HEK293T (cell line): Measurements from ENCODE around the gene FCHSD1.

ENCODE experiments used
- CTCF ChIA-PET: fragments of 350-600 bp; formaldehyde crosslinking; extraction: SDS; loops from one replicate; lab custom pipeline; 2021; ENCODE audit warnings: antibody characterized with exemption, inconsistent platforms; lab: Yijun Ruan, JAX
- POLR2A ChIA-PET: fragments of 350-600 bp; formaldehyde crosslinking; extraction: SDS; loops from one replicate; lab custom pipeline; 2020; ENCODE audit warnings: antibody characterized with exemption, inconsistent platforms; lab: Yijun Ruan, JAX
- DNase-seq: peaks from one replicate; pipeline ENCODE4 v3.0.0; 2012; ENCODE audit warnings: mixed read lengths; ENCODE audit errors: extremely low spot score
- ARNT ChIP-seq: fragments of 450-650 bp; IDR thresholded peaks from 2 replicates; pipeline ENCODE4 v1.6.1; 2017; ENCODE audit warnings: mild to moderate bottlenecking
- BHLHE40 ChIP-seq: fragments of 450-650 bp; IDR thresholded peaks from 2 replicates; pipeline ENCODE4 v1.6.1; 2016; ENCODE audit warnings: mild to moderate bottlenecking, moderate library complexity, borderline replicate concordance
- CTBP1 ChIP-seq: fragments of 450-650 bp; IDR thresholded peaks from 2 replicates; pipeline ENCODE4 v1.6.1; 2016; ENCODE audit warnings: borderline replicate concordance
- ELF4 ChIP-seq: fragments of 450-650 bp; IDR thresholded peaks from 2 replicates; pipeline ENCODE4 v1.6.1; 2017; ENCODE audit warnings: antibody characterized with exemption
- FOXA1 ChIP-seq: fragments of 450-650 bp; IDR thresholded peaks from 2 replicates; pipeline ENCODE4 v1.6.1; 2016; ENCODE audit warnings: mild to moderate bottlenecking
- FOXK2 ChIP-seq: fragments of 450-650 bp; IDR thresholded peaks from 2 replicates; pipeline ENCODE4 v1.6.1; 2016; ENCODE audit warnings: mild to moderate bottlenecking
- HDGF ChIP-seq: fragments of 450-650 bp; IDR thresholded peaks from 2 replicates; pipeline ENCODE4 v1.6.1; 2017; ENCODE audit warnings: antibody characterized with exemption, borderline replicate concordance
- L3MBTL2 ChIP-seq: fragments of 450-650 bp; conservative IDR thresholded peaks from 2 replicates; pipeline ENCODE4 v1.6.1; 2016; ENCODE audit warnings: mild to moderate bottlenecking
- LEF1 ChIP-seq: fragments of 450-650 bp; IDR thresholded peaks from 2 replicates; pipeline ENCODE4 v1.6.1; 2017; ENCODE audit warnings: mild to moderate bottlenecking, borderline replicate concordance
- NFRKB ChIP-seq: fragments of 450-650 bp; IDR thresholded peaks from 2 replicates; pipeline ENCODE4 v1.6.1; 2016; ENCODE audit warnings: mild to moderate bottlenecking, moderate library complexity
- PKNOX1 ChIP-seq: fragments of 450-650 bp; IDR thresholded peaks from 2 replicates; pipeline ENCODE4 v1.6.1; 2016
- SP1 ChIP-seq: fragments of 450-650 bp; IDR thresholded peaks from 2 replicates; pipeline ENCODE4 v1.6.1; 2017
- SUZ12 ChIP-seq: fragments of 450-650 bp; IDR thresholded peaks from 2 replicates; pipeline ENCODE4 v1.6.1; 2016; ENCODE audit warnings: mild to moderate bottlenecking
- TARDBP ChIP-seq: fragments of 450-650 bp; IDR thresholded peaks from 2 replicates; pipeline ENCODE4 v1.6.1; 2016
- ZNF384 ChIP-seq: fragments of 450-650 bp; IDR thresholded peaks from 2 replicates; pipeline ENCODE4 v1.6.1; 2016

Gene FCHSD1

GRCh38 chr5:141672841-141673813, 21.9 kb upstream of the FCHSD1 start:
- CTCF ChIA-PET = no interaction called here
- POLR2A ChIA-PET = no interaction called here
- no peak for DNase-seq
- TF ChIP-seq ELF4 (no peak), LEF1 (no peak), TARDBP (no peak), FOXK2 (no peak), PKNOX1 (no peak), BHLHE40 (no peak), SP1 (no peak), ZNF384 (no peak), L3MBTL2 (no peak), FOXA1 (no peak), HDGF (no peak), SUZ12 (no peak), ARNT (no peak)

- ChIA-PET CTCF (no interaction called here), POLR2A (no interaction called here)
- no peak for TF ChIP-seq L3MBTL2
- no peak for TF ChIP-seq LEF1
- TF ChIP-seq NFRKB = no peak
- no peak for TF ChIP-seq ZNF384
- TF ChIP-seq PKNOX1 = no peak
- TF ChIP-seq FOXK2 = no peak
- no peak for TF ChIP-seq TARDBP
- no peak for TF ChIP-seq ARNT
- no peak for TF ChIP-seq SUZ12
- TF ChIP-seq FOXA1 = no peak
- no peak for TF ChIP-seq BHLHE40
- TF ChIP-seq CTBP1 = no peak
- no peak for DNase-seq
Observed at GRCh38 chr5:141672071-141672840, 21.0 kb upstream of the FCHSD1 start.

DNA sequence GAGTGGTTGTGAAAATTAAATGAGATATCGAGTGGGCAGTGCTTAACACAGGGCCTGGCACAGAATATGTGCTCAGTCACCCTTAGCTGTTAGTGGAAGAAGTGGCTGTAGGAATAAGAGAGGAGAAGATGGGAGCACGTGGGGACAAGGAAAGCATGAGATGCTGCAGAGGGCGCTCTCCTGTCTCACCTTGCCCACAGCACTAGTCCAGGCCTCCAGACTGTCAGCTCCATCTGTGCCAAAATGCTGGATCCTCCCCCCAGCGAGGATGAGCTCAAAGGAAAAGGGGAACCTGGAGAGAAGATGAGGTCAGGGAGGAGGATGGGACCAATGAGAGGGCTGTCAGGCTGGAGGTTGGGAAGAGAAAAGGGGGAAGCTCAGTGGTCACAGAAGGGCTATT, 18.3 kb upstream of the FCHSD1 start:
- POLR2A ChIA-PET = interaction anchor here (1.2 to 2.3 kb wide), 2 partner anchors 13 to 254 kb away, joined by 4 to 11 read pairs; partner anchors contain the start of genes ARAP3 and DELE1
- no peak for DNase-seq
- TF ChIP-seq NFRKB (no peak), FOXA1 (no peak), ARNT (no peak), ZNF384 (no peak), TARDBP (no peak), L3MBTL2 (no peak), BHLHE40 (no peak)

DNA sequence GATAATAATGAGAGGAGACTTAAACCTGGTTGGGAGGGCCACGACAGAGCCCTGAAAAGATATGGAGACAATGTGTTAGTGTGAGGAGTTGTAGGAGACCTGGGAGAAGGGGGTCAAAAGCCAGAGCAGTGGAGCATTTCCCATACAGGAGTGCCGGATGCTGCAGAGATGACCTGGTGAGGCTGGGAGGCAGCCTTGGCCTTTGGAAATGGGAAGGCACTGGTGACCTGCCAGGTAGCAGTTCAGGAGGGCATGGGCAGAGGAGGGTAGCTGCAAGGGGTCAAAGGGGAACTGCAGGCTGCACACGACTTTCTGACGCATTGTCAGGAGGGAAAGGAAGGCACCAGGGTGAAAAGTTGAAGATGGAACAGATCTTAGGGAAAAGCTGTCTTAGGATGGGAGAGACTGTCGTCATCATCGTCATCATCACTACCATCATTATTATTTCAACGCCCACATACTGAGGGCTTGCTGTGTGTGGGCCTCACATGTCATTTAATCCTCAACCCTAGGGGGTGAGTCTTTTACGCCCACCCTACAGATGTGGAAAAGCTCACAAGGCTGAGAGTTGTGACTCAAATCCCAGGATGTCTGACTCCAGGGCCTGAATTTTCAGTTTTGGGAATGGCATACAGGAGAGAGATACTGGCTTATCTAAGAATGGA, 17.5 kb upstream of the FCHSD1 start:
- ChIA-PET CTCF (interaction anchor here (1.0 to 1.7 kb wide), 10 partner anchors 12 to 301 kb away, joined by 3 to 19 read pairs (median 4); partner anchors contain the start of genes PCDH1 and RNF14), POLR2A (interaction anchor here (0.9 to 2.3 kb wide), 3 partner anchors 13 to 255 kb away, joined by 3 to 11 read pairs (median 4); partner anchors contain the start of genes ARAP3, DELE1 and RELL2)
- TF ChIP-seq CTBP1 = no peak
- no peak for DNase-seq

More for the DNA sequence above, 18.3 kb upstream of the FCHSD1 start:
- CTCF ChIA-PET = interaction anchor here (0.7 to 1.7 kb wide), 12 partner anchors 10 to 300 kb away, joined by 3 to 19 read pairs (median 4); partner anchors contain the start of genes PCDH1 and RNF14

DNA sequence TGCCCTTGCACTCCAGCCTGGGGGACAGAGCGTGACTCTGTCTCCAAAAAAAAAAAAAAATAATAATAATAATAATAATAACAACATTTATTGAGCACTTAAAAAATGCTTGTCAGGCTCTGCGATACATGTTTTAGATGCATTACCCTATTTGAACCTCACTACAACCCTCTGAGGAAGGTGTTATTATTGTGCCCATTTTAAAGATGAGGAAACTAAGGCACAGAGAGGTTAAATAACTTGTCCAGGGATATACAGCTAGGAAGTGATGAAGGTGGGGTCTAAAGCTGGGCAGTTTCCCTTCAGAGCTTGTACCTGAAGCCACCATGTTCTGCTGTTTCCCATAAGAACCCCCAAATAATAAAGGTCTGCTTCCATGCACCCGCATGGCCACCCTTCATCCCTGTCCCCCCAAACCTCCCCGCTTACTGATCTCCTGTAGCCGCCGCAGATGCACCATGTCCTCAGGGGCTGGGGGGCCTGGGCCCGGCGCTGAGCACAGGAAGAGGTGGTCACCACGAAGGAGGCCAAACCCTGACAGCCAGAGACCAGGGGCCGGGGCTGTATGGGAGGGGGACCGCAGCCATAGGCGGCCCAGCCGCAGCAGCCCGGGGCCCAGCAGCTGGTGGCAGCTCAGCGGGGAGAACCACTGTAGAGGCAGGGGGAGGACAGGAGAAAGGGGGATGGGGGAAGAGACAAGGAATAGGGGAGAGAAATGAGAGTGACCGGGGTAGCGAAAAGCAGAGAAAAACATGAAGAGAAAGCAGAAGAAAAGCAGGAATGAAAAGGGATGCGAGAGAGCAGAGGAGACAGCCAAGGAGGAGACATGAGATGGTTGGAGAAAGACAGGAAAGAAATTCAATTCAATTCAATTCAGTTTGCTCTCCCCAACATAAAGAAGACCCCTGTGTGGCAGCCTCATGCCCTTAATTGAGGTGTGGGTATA, 15.1 kb upstream of the FCHSD1 start:
- POLR2A ChIA-PET = no interaction called here
- DNase-seq = no peak
- TF ChIP-seq L3MBTL2 (no peak), SUZ12 (no peak), CTBP1 (no peak), BHLHE40 (no peak), FOXA1 (no peak), ELF4 (no peak), FOXK2 (no peak), LEF1 (no peak), ZNF384 (no peak), PKNOX1 (no peak), SP1 (no peak)
- CTCF ChIA-PET = interaction anchor here (2.2 kb wide), 1 partner anchor 295 kb away, joined by 15 read pairs; no protein-coding TSS in a partner anchor
